GM21619 (cell line): Measurements from ENCODE around the gene MARCHF9.

Experiments used
- ATAC-seq: cut with Tn5 transposase; IDR thresholded peaks from one replicate; pipeline ENCODE4 v1.9.1; 2021; ENCODE audit not compliant: unreplicated experiment

The MARCHF9 gene

DNA sequence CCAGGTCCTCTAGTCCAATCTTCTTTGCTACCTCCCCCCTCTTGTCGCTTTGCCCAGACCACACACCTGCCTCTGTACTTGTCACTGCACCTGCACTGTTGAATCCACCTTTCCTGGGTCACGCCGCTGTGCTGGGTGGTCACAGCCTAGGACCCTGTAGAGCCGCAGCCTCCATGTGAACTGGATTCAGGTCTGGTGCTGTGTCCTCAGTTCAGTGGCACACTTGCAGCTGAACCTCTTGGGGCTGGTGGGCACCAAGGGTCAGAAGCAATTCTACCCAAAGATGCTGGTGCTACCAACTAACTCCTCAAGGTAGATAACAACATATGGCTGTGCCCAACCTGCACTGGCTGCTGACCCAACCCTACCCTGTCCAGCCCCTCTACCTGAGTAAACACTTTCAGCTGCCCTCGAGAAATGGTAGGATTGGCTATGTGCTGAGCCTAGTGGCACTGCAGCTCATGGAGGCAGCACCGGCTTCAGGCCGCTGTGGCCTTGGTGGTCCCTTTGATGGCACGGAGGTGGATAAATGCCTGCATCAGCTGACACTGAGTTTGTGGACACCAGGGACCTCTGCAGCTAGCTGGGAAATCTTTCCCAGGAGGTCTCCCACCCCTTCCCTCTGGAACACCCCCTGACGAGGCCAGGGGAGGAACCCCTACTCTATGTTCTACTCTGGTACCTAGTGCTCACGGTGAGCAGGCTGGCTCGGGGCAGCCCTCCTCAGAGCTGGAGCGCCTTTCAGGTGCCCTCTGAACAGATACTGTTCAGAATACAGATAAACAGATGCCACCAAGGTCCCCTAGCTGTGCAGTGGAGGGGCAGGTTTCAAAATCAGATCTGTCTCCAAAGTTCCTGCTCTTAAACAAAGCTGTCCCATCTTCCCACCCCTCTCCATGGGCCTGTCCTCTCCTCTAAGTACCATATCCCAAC lies 30.6 kb upstream of the MARCHF9 start:
- no peak for ATAC-seq

DNA sequence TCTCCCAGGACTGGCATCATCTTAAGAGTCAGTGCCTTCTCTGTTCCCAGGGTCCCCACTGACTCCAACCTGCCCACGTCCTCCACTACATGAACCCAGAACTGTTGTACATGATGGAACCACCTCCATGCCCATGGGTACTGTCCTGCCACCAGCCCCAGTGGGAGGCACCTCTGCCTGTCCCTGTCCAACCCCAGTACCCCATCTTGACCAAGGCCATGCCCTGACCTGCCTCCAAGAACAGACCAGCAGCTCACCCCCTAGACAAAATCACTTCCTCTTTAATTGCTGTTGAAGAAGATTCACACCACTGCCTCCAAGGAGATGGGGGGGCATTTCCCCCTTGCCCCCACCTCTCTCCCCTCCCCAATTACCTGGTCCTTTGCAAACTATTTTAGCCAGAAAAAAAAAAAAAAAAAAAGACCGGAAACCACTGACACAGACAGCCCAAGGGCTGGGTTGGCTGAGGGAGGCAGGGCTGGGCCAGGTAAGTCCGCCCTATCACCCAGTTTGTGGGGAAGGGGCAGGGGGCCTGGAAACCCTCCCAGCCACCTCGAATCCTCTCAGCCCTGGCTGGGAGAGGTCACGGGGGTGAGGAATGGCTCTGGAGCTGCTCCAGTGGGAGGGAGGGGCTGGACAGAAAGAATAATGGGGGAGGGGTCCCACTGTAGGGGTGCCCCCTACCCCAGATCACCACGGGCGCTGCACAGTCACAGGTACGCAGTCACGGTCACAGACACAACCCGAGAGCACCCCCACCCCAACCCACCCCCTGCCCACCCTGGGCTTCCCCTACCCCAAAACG lies 29.8 kb upstream of the MARCHF9 start:
- no peak for ATAC-seq

GRCh38 chr12:57725851-57726150 lies 29.1 kb upstream of the MARCHF9 start:
- ATAC-seq, result no peak

DNA sequence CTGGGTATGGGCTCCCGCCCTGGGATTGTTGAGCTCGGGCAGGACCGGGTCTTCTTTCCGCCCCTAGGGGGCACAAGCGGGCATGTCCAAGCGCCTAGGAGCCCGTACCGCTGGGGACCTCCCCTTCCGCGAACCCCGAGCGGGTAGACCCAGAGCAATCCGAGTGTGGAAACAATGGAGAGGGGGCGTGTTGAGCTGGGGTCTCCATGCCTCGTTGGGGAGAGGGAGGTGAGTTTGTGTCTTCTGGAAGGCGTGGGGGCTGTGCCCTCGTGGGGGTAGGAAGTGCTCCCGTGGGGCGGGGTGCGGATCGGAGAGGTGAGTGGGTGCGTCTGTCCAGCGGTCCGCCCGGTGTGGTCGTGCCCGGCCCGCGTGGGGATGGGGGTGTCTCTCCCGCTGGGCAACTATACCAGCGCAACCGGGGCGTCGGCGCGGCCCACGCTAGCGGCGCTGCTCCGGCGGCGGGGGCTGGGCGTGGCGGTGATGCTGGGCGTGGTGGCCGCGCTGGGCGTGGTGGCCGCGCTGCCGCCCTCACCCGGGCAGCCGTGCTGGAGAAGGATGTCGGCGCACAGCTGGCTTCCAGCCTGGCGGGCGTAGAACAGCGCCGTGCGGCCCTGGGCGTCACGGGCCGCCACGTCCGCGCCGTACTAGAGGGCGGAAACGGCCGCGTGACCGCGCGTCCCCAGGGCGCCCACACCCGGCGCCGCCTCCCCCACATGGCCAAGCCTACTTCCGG lies 28.6 kb upstream of the MARCHF9 start:
- no peak for ATAC-seq

- no peak for ATAC-seq
Observed at GRCh38 chr12:57726884-57727757, 27.8 kb upstream of the MARCHF9 start.

GRCh38 chr12:57727758-57728395 lies 27.0 kb upstream of the MARCHF9 start:
- no peak for ATAC-seq

DNA sequence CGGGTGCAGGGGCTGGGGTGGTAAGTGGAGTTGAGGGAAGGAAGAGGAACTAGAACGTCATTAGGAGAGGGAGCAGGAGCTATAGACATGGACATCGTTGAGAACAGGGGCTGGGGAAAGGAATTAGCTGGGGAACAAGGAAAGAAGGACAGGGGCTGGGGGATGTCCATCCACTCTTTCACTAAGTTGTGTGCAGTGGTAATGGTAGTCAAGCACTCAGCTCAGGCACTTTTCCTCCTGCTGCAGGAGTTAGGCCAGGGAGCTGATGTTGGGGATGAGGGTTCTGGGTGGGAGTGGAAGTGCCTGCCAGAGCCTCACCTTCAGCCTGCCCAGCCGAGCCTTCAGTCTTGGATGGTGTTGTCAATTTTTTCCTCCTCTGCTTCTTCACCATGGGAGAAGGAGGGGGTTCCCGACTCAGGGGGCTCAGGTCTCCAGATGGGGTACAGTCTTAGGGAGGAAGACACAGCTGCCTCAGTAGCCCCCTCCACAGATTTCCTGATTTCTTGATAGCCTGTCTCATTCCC lies 25.5 kb upstream of the MARCHF9 start:
- ATAC-seq, result no peak

- ATAC-seq, result no peak
Observed at GRCh38 chr12:57730336-57731067, 24.4 kb upstream of the MARCHF9 start.

GRCh38 chr12:57731411-57732080 lies 23.4 kb upstream of the MARCHF9 start:
- no peak for ATAC-seq

GRCh38 chr12:57732270-57732669 lies 22.6 kb upstream of the MARCHF9 start:
- no peak for ATAC-seq

GRCh38 chr12:57732726-57733593 lies 21.9 kb upstream of the MARCHF9 start:
- no peak for ATAC-seq

DNA sequence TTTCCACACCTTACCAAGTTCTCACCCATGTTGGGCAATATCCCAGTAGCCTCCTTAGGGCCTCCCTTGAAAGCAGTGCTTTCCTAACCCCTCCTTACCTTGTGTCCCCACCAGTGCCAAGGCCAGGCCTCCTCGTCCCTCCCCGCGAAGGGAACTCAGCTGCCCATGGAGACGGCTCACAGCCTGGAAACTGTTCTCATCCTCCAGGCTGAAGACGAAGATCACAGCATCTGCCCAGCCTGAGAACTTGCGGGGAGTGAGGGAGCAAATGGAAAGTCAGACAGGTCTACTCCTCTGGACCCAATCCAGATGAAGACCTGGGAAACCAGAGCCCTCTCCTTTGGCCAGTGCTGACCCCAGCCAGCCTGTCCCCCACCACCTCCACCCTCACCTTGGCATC lies 21.0 kb upstream of the MARCHF9 start:
- no peak for ATAC-seq

DNA sequence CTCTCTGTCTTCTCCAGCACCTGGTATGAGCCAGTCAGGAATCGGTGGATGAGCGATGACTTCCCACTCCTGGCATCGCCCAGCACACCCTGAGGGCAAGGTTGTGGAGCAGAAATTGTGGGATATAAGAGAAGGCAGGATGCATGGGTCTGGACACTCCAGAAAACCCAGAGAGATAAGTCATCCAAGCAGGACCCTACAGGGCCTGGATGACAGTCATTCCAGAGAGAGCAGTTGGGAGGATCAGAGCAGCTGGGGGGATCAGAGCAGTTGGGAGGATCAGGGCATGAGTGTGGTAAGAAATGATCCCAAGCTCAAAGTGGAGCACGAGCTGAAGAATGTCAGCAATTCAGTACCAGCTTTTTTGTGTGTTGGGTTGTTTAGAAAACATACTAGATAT lies 20.3 kb upstream of the MARCHF9 start:
- no peak for ATAC-seq

DNA sequence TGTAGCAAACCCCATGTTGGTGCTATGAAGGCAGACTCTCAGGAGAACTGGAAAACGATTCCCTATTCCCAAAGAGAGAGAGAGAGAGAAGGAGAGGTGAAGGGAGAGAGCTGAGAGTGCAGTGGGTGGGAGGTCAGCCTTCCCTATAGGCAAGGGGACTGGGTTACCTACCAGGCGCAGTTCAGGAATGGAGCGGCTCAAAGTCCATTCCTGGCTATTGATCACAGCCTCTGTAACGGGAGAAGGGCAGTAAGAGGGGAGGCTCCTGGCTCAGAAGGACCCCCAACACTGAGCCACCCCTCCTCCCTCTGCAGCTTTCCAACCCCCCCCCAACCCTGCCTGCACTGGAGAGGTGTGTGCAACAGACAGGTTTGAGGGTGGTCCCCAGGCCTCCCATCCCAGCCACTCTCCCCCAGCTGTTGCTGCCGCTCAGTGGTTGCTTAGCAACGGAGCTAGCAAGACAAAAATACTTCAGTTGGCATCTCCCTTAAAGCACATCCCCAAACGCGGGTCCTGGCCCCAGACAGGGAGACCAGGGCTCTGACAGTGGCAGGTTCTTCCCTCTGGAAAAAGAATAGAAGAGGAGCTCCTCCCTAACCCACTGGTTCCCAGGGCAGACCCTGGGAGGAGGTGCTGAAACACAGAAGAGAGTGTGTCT lies 19.6 kb upstream of the MARCHF9 start:
- no peak for ATAC-seq

DNA sequence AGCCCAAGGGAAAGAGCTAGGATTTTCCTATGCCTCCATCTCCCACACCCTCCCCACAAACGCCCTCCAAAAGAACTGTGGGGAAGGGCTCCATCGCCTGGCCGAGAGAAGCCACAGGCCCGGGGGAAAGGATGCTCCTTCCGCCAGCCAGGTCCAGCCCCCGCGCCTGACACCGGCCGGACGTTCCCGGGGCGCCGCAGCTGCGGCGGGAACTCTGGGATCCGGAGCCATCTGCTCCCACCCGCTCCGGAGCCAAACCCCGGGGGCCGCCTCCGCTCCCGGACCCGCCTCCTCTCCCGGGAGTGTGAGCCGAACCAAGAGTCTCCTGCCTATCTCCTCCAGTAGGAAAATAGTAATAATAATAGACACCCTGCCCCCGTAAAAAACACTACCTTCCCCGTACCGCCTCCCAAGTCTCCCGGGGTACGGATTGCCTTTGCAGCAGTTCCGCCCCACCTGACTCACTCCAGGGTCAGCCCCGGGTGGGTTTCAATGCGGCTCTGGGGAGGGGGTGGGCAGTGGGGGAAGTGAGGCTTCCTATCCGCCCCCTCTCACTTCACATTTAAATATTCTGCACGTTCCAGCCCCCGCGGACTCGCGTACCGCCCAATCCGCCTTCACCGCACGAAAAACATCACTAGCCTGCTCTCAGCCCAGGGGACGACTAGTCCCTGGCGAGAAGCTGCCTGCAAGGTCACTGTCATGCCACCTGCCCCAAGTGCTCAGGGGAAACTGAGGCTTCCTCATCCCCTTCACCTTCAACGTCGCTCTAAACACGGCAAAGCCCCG lies 18.8 kb upstream of the MARCHF9 start:
- no peak for ATAC-seq

GRCh38 chr12:57736741-57737466 lies 18.0 kb upstream of the MARCHF9 start:
- ATAC-seq, result no peak
